HEK293 (cell line): ENCODE measurements around the gene PRLR.

Source experiments
- CTCF ChIA-PET: fragments of 350-600 bp; formaldehyde crosslinking; extraction: SDS; loops from one replicate; lab custom pipeline; 2021; ENCODE audit warnings: antibody characterized with exemption; lab: Yijun Ruan, JAX
- POLR2A ChIA-PET: fragments of 300-600 bp; formaldehyde crosslinking; extraction: SDS; loops from one replicate; lab custom pipeline; 2020; ENCODE audit warnings: antibody characterized with exemption, inconsistent platforms; lab: Yijun Ruan, JAX
- H3K27ac ChIP-seq: fragments of 200-500 bp; sonication (Bioruptor generic); 2 replicates; pipeline ENCODE4 v1.5.1; 2014; ENCODE audit warnings: low read depth, low read length, control low read depth, inconsistent platforms; ENCODE audit errors: extremely low read depth
- H3K36me3 ChIP-seq, 2 experiments: fragments of 200-500 bp in 1 of 2; sonication (Bioruptor generic) in 1 of 2; 1 replicate in 1 of 2; 2 replicates in 1 of 2; pipeline ENCODE4 v1.5.1; 2014 to 2017; ENCODE audit warnings: inconsistent platforms in 2 of 2, low read length in 2 of 2; ENCODE audit not compliant: control insufficient read depth in 2 of 2, insufficient read depth in 1 of 2
- H3K4me1 ChIP-seq: fragments of 200-500 bp; sonication (Bioruptor generic); 2 replicates; pipeline ENCODE4 v1.5.1; 2014; ENCODE audit warnings: mild to moderate bottlenecking, low read length, inconsistent platforms; ENCODE audit not compliant: control insufficient read depth, insufficient read depth
- H3K4me3 ChIP-seq: 2 replicates; pipeline ENCODE4 v1.5.1; 2011; ENCODE audit warnings: low read depth, mild to moderate bottlenecking, control low read depth, low read length, moderate library complexity
- H3K9me3 ChIP-seq: fragments of 200-500 bp; sonication (Bioruptor generic); 2 replicates; pipeline ENCODE4 v1.5.1; 2014; ENCODE audit warnings: low read depth, low read length, inconsistent platforms; ENCODE audit not compliant: control insufficient read depth, insufficient read depth
- TSHZ1 ChIP-seq: fragments of 450-650 bp; formaldehyde crosslinking; IDR thresholded peaks from 2 replicates; pipeline ENCODE4 v1.5.1; 2016; ENCODE audit warnings: missing biosample characterization, missing genetic modification characterization, borderline replicate concordance
- YY2 ChIP-seq: fragments of 450-650 bp; formaldehyde crosslinking; IDR thresholded peaks from 2 replicates; pipeline ENCODE4 v1.5.1; 2016; ENCODE audit warnings: missing biosample characterization, missing genetic modification characterization
- ZFP37 ChIP-seq: fragments of 450-650 bp; formaldehyde crosslinking; IDR thresholded peaks from 2 replicates; pipeline ENCODE4 v1.5.1; 2016; ENCODE audit warnings: missing biosample characterization, missing genetic modification characterization
- ZNF133 ChIP-seq: fragments of 450-650 bp; formaldehyde crosslinking; IDR thresholded peaks from 2 replicates; pipeline ENCODE4 v1.5.1; 2016; ENCODE audit warnings: missing biosample characterization, missing genetic modification characterization
- ZNF239 ChIP-seq: fragments of 450-650 bp; formaldehyde crosslinking; IDR thresholded peaks from 2 replicates; pipeline ENCODE4 v1.5.1; 2016; ENCODE audit warnings: missing biosample characterization, missing genetic modification characterization
- ZNF24 ChIP-seq: fragments of 450-650 bp; formaldehyde crosslinking; IDR thresholded peaks from 2 replicates; pipeline ENCODE4 v1.5.1; 2016; ENCODE audit warnings: missing biosample characterization, missing genetic modification characterization
- ZNF311 ChIP-seq: fragments of 450-650 bp; formaldehyde crosslinking; IDR thresholded peaks from 2 replicates; pipeline ENCODE4 v1.5.1; 2017; ENCODE audit warnings: missing biosample characterization, missing genetic modification characterization, borderline replicate concordance
- ZNF324 ChIP-seq: fragments of 450-650 bp; formaldehyde crosslinking; IDR thresholded peaks from 2 replicates; pipeline ENCODE4 v1.5.1; 2016; ENCODE audit warnings: missing biosample characterization, missing genetic modification characterization
- ZNF362 ChIP-seq: fragments of 450-650 bp; formaldehyde crosslinking; IDR thresholded peaks from 2 replicates; pipeline ENCODE4 v1.5.1; 2016; ENCODE audit warnings: missing biosample characterization, missing genetic modification characterization
- ZNF366 ChIP-seq: fragments of 450-650 bp; formaldehyde crosslinking; conservative IDR thresholded peaks from 2 replicates; pipeline ENCODE4 v1.5.1; 2016; ENCODE audit warnings: missing biosample characterization, missing genetic modification characterization
- ZNF426 ChIP-seq: fragments of 450-650 bp; formaldehyde crosslinking; IDR thresholded peaks from 2 replicates; pipeline ENCODE4 v1.5.1; 2017; ENCODE audit warnings: missing biosample characterization, missing genetic modification characterization, mild to moderate bottlenecking, inconsistent platforms, moderate library complexity
- ZNF544 ChIP-seq: fragments of 450-650 bp; formaldehyde crosslinking; IDR thresholded peaks from 2 replicates; pipeline ENCODE4 v1.5.0; 2017; ENCODE audit warnings: missing biosample characterization, missing genetic modification characterization
- ZNF548 ChIP-seq: fragments of 450-650 bp; formaldehyde crosslinking; IDR thresholded peaks from 2 replicates; pipeline ENCODE4 v1.5.1; 2016; ENCODE audit warnings: missing biosample characterization, missing genetic modification characterization
- ZNF580 ChIP-seq: fragments of 450-650 bp; formaldehyde crosslinking; IDR thresholded peaks from 2 replicates; pipeline ENCODE4 v1.5.1; 2016; ENCODE audit warnings: missing biosample characterization, missing genetic modification characterization
- ZNF596 ChIP-seq: fragments of 450-650 bp; IDR thresholded peaks from 2 replicates; pipeline ENCODE4 v1.5.0; 2018; ENCODE audit warnings: missing biosample characterization, mild to moderate bottlenecking, missing genetic modification characterization, moderate library complexity
- ZNF623 ChIP-seq: fragments of 450-650 bp; formaldehyde crosslinking; IDR thresholded peaks from 2 replicates; pipeline ENCODE4 v1.5.1; 2016; ENCODE audit warnings: missing biosample characterization, missing genetic modification characterization
- ZNF792 ChIP-seq: fragments of 450-650 bp; formaldehyde crosslinking; IDR thresholded peaks from 2 replicates; pipeline ENCODE4 v1.5.1; 2016; ENCODE audit warnings: missing biosample characterization, missing genetic modification characterization
- ZSCAN16 ChIP-seq: fragments of 450-650 bp; formaldehyde crosslinking; IDR thresholded peaks from 2 replicates; pipeline ENCODE4 v1.5.1; 2016; ENCODE audit warnings: missing biosample characterization, missing genetic modification characterization
- TF ChIP-seq, protein P1 (sequence below): fragments of 450-650 bp; formaldehyde crosslinking; conservative IDR thresholded peaks from 2 replicates; pipeline ENCODE4 v1.5.1; 2016; ENCODE audit warnings: low read depth, missing biosample characterization, missing genetic modification characterization
- TF ChIP-seq, protein P2 (sequence below): fragments of 450-650 bp; formaldehyde crosslinking; optimal IDR thresholded peaks from 2 replicates; pipeline ENCODE3; 2016; ENCODE audit warnings: missing biosample characterization, mild to moderate bottlenecking, missing genetic modification characterization

PRLR gene

GRCh38 chr5:35029333-35029732 is 201.0 kb downstream of the PRLR start (continued):
- TF ChIP-seq TSHZ1 (no peak), ZNF792 (no peak), ZNF426 (tag by site-specific recombination) (no peak), ZNF239 (tag by site-specific recombination) (no peak), ZSCAN16 (no peak), ZNF580 (tag by site-specific recombination) (no peak)
- TF ChIP-seq, protein P1, sequence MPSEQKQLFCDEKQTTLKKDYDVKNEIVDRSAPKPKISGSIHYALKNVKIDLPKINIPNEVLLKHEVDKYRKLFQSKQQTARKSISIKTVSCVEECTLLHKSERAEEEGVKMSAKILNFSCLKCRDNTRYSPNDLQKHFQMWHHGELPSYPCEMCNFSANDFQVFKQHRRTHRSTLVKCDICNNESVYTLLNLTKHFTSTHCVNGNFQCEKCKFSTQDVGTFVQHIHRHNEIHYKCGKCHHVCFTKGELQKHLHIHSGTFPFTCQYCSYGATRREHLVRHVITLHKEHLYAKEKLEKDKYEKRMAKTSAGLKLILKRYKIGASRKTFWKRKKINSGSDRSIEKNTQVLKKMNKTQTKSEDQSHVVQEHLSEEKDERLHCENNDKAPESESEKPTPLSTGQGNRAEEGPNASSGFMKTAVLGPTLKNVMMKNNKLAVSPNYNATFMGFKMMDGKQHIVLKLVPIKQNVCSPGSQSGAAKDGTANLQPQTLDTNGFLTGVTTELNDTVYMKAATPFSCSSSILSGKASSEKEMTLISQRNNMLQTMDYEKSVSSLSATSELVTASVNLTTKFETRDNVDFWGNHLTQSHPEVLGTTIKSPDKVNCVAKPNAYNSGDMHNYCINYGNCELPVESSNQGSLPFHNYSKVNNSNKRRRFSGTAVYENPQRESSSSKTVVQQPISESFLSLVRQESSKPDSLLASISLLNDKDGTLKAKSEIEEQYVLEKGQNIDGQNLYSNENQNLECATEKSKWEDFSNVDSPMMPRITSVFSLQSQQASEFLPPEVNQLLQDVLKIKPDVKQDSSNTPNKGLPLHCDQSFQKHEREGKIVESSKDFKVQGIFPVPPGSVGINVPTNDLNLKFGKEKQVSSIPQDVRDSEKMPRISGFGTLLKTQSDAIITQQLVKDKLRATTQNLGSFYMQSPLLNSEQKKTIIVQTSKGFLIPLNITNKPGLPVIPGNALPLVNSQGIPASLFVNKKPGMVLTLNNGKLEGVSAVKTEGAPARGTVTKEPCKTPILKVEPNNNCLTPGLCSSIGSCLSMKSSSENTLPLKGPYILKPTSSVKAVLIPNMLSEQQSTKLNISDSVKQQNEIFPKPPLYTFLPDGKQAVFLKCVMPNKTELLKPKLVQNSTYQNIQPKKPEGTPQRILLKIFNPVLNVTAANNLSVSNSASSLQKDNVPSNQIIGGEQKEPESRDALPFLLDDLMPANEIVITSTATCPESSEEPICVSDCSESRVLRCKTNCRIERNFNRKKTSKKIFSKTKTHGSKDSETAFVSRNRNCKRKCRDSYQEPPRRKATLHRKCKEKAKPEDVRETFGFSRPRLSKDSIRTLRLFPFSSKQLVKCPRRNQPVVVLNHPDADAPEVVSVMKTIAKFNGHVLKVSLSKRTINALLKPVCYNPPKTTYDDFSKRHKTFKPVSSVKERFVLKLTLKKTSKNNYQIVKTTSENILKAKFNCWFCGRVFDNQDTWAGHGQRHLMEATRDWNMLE, result no peak
- TF ChIP-seq, protein P2, sequence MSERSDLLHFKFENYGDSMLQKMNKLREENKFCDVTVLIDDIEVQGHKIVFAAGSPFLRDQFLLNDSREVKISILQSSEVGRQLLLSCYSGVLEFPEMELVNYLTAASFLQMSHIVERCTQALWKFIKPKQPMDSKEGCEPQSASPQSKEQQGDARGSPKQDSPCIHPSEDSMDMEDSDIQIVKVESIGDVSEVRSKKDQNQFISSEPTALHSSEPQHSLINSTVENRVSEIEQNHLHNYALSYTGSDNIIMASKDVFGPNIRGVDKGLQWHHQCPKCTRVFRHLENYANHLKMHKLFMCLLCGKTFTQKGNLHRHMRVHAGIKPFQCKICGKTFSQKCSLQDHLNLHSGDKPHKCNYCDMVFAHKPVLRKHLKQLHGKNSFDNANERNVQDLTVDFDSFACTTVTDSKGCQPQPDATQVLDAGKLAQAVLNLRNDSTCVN (tag by site-specific recombination), result no peak

DNA sequence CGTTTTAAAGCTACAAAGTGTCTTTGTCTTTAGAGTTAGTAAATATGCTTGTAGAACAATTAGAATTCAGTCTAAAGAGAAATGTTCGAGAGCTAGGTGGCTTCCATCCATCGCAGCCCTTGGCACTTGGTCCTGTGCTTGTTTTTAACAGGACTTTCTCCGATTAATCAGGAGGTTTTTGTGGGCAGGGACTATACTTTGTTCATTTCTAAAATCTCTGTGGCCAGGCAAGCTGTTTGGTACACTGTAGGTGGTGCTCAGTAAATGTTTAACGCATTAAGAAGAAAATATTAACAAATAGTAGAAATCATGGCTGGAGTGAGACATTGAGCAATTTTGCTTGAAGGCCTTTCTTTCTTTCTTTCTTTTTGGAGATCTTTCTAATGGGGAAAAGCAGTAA is 203.3 kb downstream of the PRLR start:
- CTCF ChIA-PET, result interaction anchor here (0.6 to 4.6 kb wide), 3 partner anchors 10 to 474 kb away, joined by 3 to 21 read pairs (median 4); no protein-coding TSS in a partner anchor
- Histone ChIP-seq H3K4me3 (no peak overlapping the region), H3K27ac (no peak overlapping the region), H3K4me1 (no peaks in the 10 kb centered on the region), H3K36me3 (no peaks in the 10 kb centered on the region), H3K9me3 (no peaks in the 10 kb centered on the region)
- POLR2A ChIA-PET, result no interaction called here
- TF ChIP-seq YY2 (tag by site-specific recombination) (no peak), ZNF311 (tag by site-specific recombination) (no peak), ZNF596 (tag by site-specific recombination) (no peak), ZNF24 (tag by site-specific recombination) (no peak), ZNF362 (no peak), ZFP37 (tag by site-specific recombination) (no peak), ZNF544 (tag by site-specific recombination) (no peak), ZNF548 (tag by site-specific recombination) (no peak), ZNF324 (tag by site-specific recombination) (no peak), ZNF623 (tag by site-specific recombination) (no peak), ZNF133 (tag by site-specific recombination) (no peak), ZNF366 (tag by site-specific recombination) (no peak)
- TF ChIP-seq, protein P1, result no peak
